ENCODE data around the gene PPP3CA.

- TF ChIP-seq CTCF (optimal IDR thresholded peaks at IDR 0.05 in 1 of 3, IDR thresholded peaks at IDR 0.05 in 1 of 3, conservative IDR thresholded peaks at IDR 0.05 in 1 of 3; ENCODE audit: extremely low read depth in 1 of 3, insufficient read depth in 2 of 3, low read length in 3 of 3) (no peak), EZH2 (IDR thresholded peaks at IDR 0.05; ENCODE audit: low read length) (no peak)
Measured at GRCh38 chr4:101259876-101260275, 87.5 kb downstream of the PPP3CA start.
